Mesenchymal stem cell (in vitro differentiated cells and primary cell): ENCODE results near the gene CCN6.

ENCODE experiments used
- DNase-seq: peaks from one replicate; pipeline ENCODE4 v3.0.0-alpha.2; 2013
- H2AFZ ChIP-seq: one replicate; pipeline ENCODE4 v1.6.1; 2013; ENCODE audit warnings: low read depth, mild to moderate bottlenecking, control low read depth, inconsistent platforms, low read length, moderate library complexity
- H2AK5ac ChIP-seq: 2 replicates; pipeline ENCODE4 v1.6.1; 2013; ENCODE audit warnings: low read length, moderate library complexity, mild to moderate bottlenecking, inconsistent platforms; ENCODE audit not compliant: severe bottlenecking
- H2BK120ac ChIP-seq: one replicate; pipeline ENCODE4 v1.6.1; 2013; ENCODE audit warnings: low read depth, mild to moderate bottlenecking, inconsistent platforms, low read length, moderate library complexity
- H2BK12ac ChIP-seq, 2 experiments: one replicate each; pipeline ENCODE4 v1.6.1; 2013; ENCODE audit warnings: inconsistent platforms in 2 of 2, low read length in 2 of 2, mild to moderate bottlenecking in 2 of 2, moderate library complexity in 2 of 2, control low read depth in 1 of 2
- H2BK15ac ChIP-seq: one replicate; pipeline ENCODE4 v1.6.1; 2013; ENCODE audit warnings: mild to moderate bottlenecking, low read depth, inconsistent platforms; ENCODE audit not compliant: poor library complexity, severe bottlenecking
- H2BK5ac ChIP-seq: 2 replicates; pipeline ENCODE4 v1.6.1; 2013; ENCODE audit warnings: low read depth, mild to moderate bottlenecking, low read length, control low read depth, inconsistent platforms; ENCODE audit not compliant: poor library complexity, severe bottlenecking
- H3K14ac ChIP-seq, 2 experiments: one replicate each; pipeline ENCODE4 v1.6.1; 2013; ENCODE audit warnings: inconsistent platforms in 2 of 2, low read length in 2 of 2, control low read depth in 1 of 2, mild to moderate bottlenecking in 1 of 2, moderate library complexity in 1 of 2
- H3K18ac ChIP-seq, 2 experiments: one replicate each; pipeline ENCODE4 v1.6.1; 2013; ENCODE audit warnings: inconsistent platforms in 2 of 2, low read length in 2 of 2, control low read depth in 1 of 2, low read depth in 1 of 2, mild to moderate bottlenecking in 1 of 2
- H3K23ac ChIP-seq, 2 experiments: one replicate each; pipeline ENCODE4 v1.6.1; 2013; ENCODE audit warnings: inconsistent platforms in 2 of 2, low read length in 2 of 2, mild to moderate bottlenecking in 2 of 2, moderate library complexity in 2 of 2, control low read depth in 1 of 2
- H3K27ac ChIP-seq: 2 replicates; pipeline ENCODE4 v1.5.1; 2013; ENCODE audit warnings: mild to moderate bottlenecking, moderate library complexity, low read length, control low read depth, inconsistent platforms; ENCODE audit not compliant: poor library complexity, severe bottlenecking
- H3K27me3 ChIP-seq, 2 experiments: 2 replicates each; pipeline versions ENCODE4 v1.6.1 to v1.7.0; 2013; ENCODE audit warnings: low read length in 2 of 2, mild to moderate bottlenecking in 2 of 2, moderate library complexity in 2 of 2, control low read depth in 1 of 2, inconsistent platforms in 1 of 2; ENCODE audit not compliant: control insufficient read depth in 1 of 2, insufficient read depth in 1 of 2
- H3K36me3 ChIP-seq, 2 experiments: 2 replicates each; pipeline versions ENCODE4 v1.6.1 to v1.7.0; 2013; ENCODE audit warnings: low read length in 2 of 2, control low read depth in 1 of 2, inconsistent platforms in 1 of 2, low read depth in 1 of 2, mild to moderate bottlenecking in 1 of 2; ENCODE audit not compliant: insufficient read depth in 2 of 2, control insufficient read depth in 1 of 2
- H3K4ac ChIP-seq, 2 experiments: one replicate each; pipeline ENCODE4 v1.6.1; 2013; ENCODE audit warnings: inconsistent platforms in 2 of 2, low read length in 2 of 2, mild to moderate bottlenecking in 2 of 2, moderate library complexity in 2 of 2, control low read depth in 1 of 2, low read depth in 1 of 2
- H3K4me1 ChIP-seq: 2 replicates; pipeline ENCODE4 v1.6.1; 2013; ENCODE audit warnings: low read depth, low read length, control low read depth; ENCODE audit not compliant: control insufficient read depth, insufficient read depth
- H3K4me2 ChIP-seq: 2 replicates; pipeline ENCODE4 v1.6.1; 2013; ENCODE audit warnings: low read length, mild to moderate bottlenecking, inconsistent platforms; ENCODE audit not compliant: poor library complexity, severe bottlenecking
- H3K4me3 ChIP-seq, 2 experiments: 2 replicates each; pipeline versions ENCODE4 v1.5.1 to v1.7.0; 2013; ENCODE audit warnings: low read length in 2 of 2, mild to moderate bottlenecking in 2 of 2, control low read depth in 1 of 2, low read depth in 1 of 2; ENCODE audit not compliant: insufficient read depth in 1 of 2
- H3K79me1 ChIP-seq: replicated peaks from 2 replicates; pipeline ENCODE4 v1.6.1; 2013; ENCODE audit warnings: mild to moderate bottlenecking, control low read depth, low read length, inconsistent platforms; ENCODE audit not compliant: poor library complexity, severe bottlenecking
- H3K9ac ChIP-seq: 2 replicates; pipeline ENCODE4 v1.7.0; 2013; ENCODE audit warnings: mild to moderate bottlenecking, low read length, moderate library complexity
- H3K9me3 ChIP-seq: 2 replicates; pipeline ENCODE4 v1.7.0; 2013; ENCODE audit warnings: mild to moderate bottlenecking, low read length; ENCODE audit not compliant: control insufficient read depth
- H4K8ac ChIP-seq: one replicate; pipeline ENCODE4 v1.6.1; 2013; ENCODE audit warnings: inconsistent platforms, mild to moderate bottlenecking, low read length, moderate library complexity
- H4K91ac ChIP-seq: one replicate; pipeline ENCODE4 v1.6.1; 2013; ENCODE audit warnings: mild to moderate bottlenecking, low read length, inconsistent platforms
- WGBS: methylation state at CpG from one replicate; pipeline ENCODE4 v1.1.7; 2013; ENCODE audit warnings: mixed read lengths; 5-methylcytosine and 5-hydroxymethylcytosine counted together

CCN6 gene

GRCh38 chr6:112061605-112062004 is 7.7 kb downstream of the CCN6 start:
- H3K4me2 ChIP-seq, result no peak overlapping the region
- no peaks in the 10 kb centered on the region for H3K9me3 ChIP-seq
- 91% methylated on average over 4 of the region's 4 CpGs for WGBS
- no peak overlapping the region for H2BK12ac ChIP-seq
- H2BK120ac ChIP-seq, result no peak overlapping the region
- H4K8ac ChIP-seq, result no peak overlapping the region
- no peak overlapping the region for H4K91ac ChIP-seq
- no peak for DNase-seq
- H2BK15ac ChIP-seq, result no peak overlapping the region
- no peak overlapping the region for H3K23ac ChIP-seq
- H3K4ac ChIP-seq, result no peak overlapping the region
- no peak overlapping the region for H3K27ac ChIP-seq
- no peaks in the 10 kb centered on the region for H3K36me3 ChIP-seq
- H3K79me1 ChIP-seq, result no peaks in the 10 kb centered on the region
- no peak overlapping the region for H3K18ac ChIP-seq
- H2AFZ ChIP-seq, result no peak overlapping the region
- H3K14ac ChIP-seq, result no peak overlapping the region
- no peak overlapping the region for H2BK5ac ChIP-seq
- peaks cover 0 to 7% of the 10 kb centered on the region in 2 experiments for H3K27me3 ChIP-seq
- H3K9ac ChIP-seq, result no peak overlapping the region
- peaks cover 2% of the 10 kb centered on the region for H3K4me1 ChIP-seq
- H3K4me3 ChIP-seq, result no peak overlapping the region
- H2AK5ac ChIP-seq, result no peak overlapping the region

GRCh38 chr6:112062966-112063365 is 9.1 kb downstream of the CCN6 start:
- Histone ChIP-seq H2BK15ac (no peak overlapping the region), H2BK12ac (no peak overlapping the region), H3K9ac (no peak overlapping the region), H3K36me3 (peaks cover 0 to under 1% of the 10 kb centered on the region in 2 experiments), H3K23ac (no peak overlapping the region), H3K4me1 (peaks cover 2% of the 10 kb centered on the region), H4K8ac (no peak overlapping the region), H3K9me3 (no peaks in the 10 kb centered on the region), H3K18ac (no peak overlapping the region), H2AFZ (no peak overlapping the region), H3K14ac (no peak overlapping the region), H4K91ac (no peak overlapping the region), H2BK120ac (no peak overlapping the region), H2AK5ac (no peak overlapping the region), H3K4ac (no peak overlapping the region), H3K27ac (no peak overlapping the region), H2BK5ac (no peak overlapping the region), H3K79me1 (no peaks in the 10 kb centered on the region), H3K4me2 (no peak overlapping the region), H3K4me3 (no peak overlapping the region), H3K27me3 (no peaks in the 10 kb centered on the region)
- 90% methylated on average over 2 of the region's 3 CpGs for WGBS
- DNase-seq, result no peak

DNA sequence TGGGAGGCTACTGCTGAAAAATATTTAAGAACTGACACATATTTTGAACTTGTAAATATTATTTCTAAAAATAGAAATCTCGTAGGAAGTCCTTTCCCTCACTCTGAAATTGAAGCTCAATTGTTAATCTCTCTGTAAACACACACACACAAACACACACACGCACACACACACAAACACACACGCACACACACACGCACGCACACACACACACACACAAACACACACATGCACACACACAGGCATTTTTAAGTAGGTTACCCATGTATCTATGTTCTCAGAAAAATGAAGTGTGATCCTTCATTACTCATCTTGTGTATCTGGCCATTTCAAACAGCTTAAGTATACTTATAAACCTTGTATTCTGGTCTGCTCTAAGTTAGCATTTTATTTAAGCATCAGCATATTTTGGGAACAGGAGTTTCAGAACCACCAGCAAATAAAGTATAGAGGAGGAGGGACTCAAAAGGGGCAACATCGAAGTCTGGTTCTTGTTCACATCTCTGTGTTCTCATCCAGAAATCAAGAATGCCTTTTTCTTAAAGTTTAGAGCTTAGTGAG is 11.6 kb downstream of the CCN6 start:
- WGBS, result 64% methylated on average over 4 of the region's 6 CpGs
- no peak overlapping the region for H3K4ac ChIP-seq
- H3K36me3 ChIP-seq, result peaks cover 0 to 18% of the 10 kb centered on the region in 2 experiments
- no peak overlapping the region for H4K8ac ChIP-seq
- no peak overlapping the region for H3K14ac ChIP-seq
- H3K4me1 ChIP-seq, result peaks cover 2% of the 10 kb centered on the region
- no peak overlapping the region for H4K91ac ChIP-seq
- H3K18ac ChIP-seq, result no peak overlapping the region
- no peak overlapping the region for H2BK12ac ChIP-seq
- H3K79me1 ChIP-seq, result no peaks in the 10 kb centered on the region
- no peak overlapping the region for H2BK120ac ChIP-seq
- no peak overlapping the region for H3K9ac ChIP-seq
- no peak overlapping the region for H2AFZ ChIP-seq
- no peak overlapping the region for H2AK5ac ChIP-seq
- H3K9me3 ChIP-seq, result no peaks in the 10 kb centered on the region
- H2BK5ac ChIP-seq, result no peak overlapping the region
- no peak overlapping the region for H3K4me3 ChIP-seq
- no peak overlapping the region for H3K4me2 ChIP-seq
- H2BK15ac ChIP-seq, result no peak overlapping the region
- peak; percentile 19 for DNase-seq
- H3K27me3 ChIP-seq, result no peaks in the 10 kb centered on the region
- no peak overlapping the region for H3K27ac ChIP-seq
- no peak overlapping the region for H3K23ac ChIP-seq

GRCh38 chr6:112066606-112067005 is 12.7 kb downstream of the CCN6 start:
- Histone ChIP-seq H2BK5ac (no peak overlapping the region), H3K23ac (no peak overlapping the region), H3K9ac (no peak overlapping the region), H3K4me1 (no peaks in the 10 kb centered on the region), H2AFZ (no peak overlapping the region), H2BK120ac (no peak overlapping the region), H3K27me3 (no peaks in the 10 kb centered on the region), H3K9me3 (no peaks in the 10 kb centered on the region), H2BK12ac (no peak overlapping the region), H3K4me3 (no peak overlapping the region), H3K4me2 (no peak overlapping the region), H3K4ac (no peak overlapping the region), H3K36me3 (peaks cover 0 to 28% of the 10 kb centered on the region in 2 experiments), H3K79me1 (no peaks in the 10 kb centered on the region), H2AK5ac (no peak overlapping the region), H4K91ac (no peak overlapping the region), H3K18ac (no peak overlapping the region), H4K8ac (no peak overlapping the region), H3K14ac (no peak overlapping the region), H2BK15ac (no peak overlapping the region), H3K27ac (no peak overlapping the region)
- no peak for DNase-seq
- 95% methylated on average over 2 of the region's 3 CpGs for WGBS
